GM12872 (cell line): Measurements from ENCODE around the gene GYG2.
A peak's percentile ranks its signal among the peaks of the same experiment; 100 is the strongest.

Experiments used
- CTCF ChIP-seq: IDR thresholded peaks from 3 replicates; pipeline ENCODE4 v1.5.1; 2011; ENCODE audit warnings: low read depth, mild to moderate bottlenecking, low read length, moderate library complexity; ENCODE audit not compliant: insufficient read depth

Gene GYG2

DNA sequence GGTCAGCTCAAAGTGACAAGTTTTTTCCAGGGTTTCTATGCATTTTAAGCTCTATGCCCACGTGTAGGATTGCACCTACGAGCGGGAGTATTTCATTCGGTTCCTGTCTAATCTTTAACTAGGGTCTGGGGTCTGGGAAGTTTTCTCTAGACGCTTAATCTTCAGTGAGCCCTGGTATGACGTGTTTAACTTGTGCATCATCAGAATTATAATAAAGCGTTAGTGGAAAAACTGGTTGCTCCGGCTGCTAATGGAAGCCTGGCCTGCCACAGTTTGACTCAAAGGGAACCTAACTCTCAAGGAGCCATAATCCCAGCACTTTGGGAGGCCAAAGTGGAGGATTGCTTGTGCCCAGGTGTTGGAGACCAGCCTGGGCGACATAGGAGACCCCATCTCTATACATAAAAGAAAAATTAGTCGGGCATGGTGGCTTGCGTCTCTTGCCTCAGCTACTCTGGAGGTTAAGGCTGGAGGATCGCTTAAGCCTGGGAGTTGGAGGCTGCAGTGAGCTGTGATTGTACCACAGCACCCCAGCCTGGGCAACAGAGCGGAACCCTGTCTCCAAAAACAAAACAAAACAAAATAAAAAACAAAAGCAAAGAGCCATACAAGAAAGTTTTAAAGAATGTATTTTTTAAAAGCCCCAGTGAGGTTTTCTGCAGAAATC, 70.2 kb downstream of the GYG2 start:
- TF ChIP-seq CTCF = no peak

GRCh38 chrX:2901367-2902036, 72.8 kb downstream of the GYG2 start:
- no peak for TF ChIP-seq CTCF

DNA sequence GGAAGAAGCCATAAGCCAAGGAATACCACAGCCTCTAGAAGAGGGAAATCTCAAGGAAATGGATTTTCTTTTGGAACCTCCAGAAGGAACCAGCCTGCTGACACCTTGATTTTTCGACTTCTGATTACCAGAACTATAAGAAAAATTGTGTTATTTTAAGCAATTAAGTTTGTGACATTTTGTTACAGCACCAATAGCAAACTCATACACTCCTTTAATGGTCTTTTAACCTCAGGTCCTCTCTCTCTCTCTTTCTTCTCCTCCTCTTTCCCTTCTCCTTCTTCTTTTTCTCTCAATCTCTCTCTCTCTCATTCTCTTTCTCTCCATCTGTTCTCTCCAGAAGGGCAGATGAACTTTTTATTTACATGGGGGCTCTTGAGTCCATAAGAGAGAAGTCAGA, 74.1 kb downstream of the GYG2 start:
- TF ChIP-seq CTCF = no peak

GRCh38 chrX:2903366-2903765, 74.6 kb downstream of the GYG2 start:
- peak; percentile 20; the same call in 1 of the 3 replicates for TF ChIP-seq CTCF

DNA sequence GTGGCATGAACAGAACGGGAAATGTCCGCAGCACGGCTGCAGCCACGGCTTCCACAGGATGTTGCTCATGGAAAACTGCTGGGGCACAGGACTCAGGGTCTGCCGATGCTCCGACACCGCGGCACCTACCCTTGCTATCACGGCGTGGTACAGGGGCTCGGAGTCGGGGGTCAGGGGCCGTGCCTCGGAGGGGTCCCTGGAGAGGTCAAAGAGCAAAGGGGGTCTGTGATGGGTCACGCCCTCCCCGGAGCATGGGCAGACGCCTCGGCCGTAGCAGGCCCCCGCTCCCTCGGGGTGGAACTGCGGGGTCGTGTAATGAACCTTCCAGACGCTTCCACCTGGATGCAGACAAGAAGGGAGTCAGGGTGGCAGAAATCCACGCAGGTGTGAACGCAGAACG, 78.6 kb downstream of the GYG2 start:
- TF ChIP-seq CTCF = no peak

- TF ChIP-seq CTCF = no peak
These were observed 79.5 kb downstream of the GYG2 start for GRCh38 chrX:2908125-2908685.

DNA sequence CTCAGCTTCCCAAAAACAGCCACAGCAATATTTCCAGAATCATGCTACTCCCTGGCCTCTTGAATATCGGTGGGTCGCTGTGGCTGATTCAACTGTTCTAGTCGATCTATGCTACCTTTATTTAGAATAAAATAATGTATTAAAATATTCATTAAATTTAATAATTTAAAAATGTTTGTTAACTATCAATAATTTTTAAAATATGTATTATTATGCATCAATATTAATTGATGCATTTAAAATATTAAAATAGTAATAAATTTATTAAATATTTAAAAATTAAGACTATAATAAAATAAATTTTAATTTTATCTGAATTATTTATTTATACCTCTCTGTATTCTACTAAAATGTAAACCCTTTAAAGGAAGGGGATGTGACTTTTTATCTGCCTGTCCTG, 81.4 kb downstream of the GYG2 start:
- TF ChIP-seq CTCF = no peak
